OCI-LY3 (cell line): ENCODE measurements around the gene B4GALT1.
A peak's percentile ranks its signal among the peaks of the same experiment; 100 is the strongest.

Experiments
- CTCF ChIP-seq: fragments of 200-600, 300-600 bp; sonication (generic); IDR thresholded peaks from 2 replicates; pipeline ENCODE4 v1.5.1; 2014; ENCODE audit warnings: antibody characterized with exemption, low read length, low read depth
- EZH2phosphoT487 ChIP-seq: fragments of 200-600 bp; shearing (Covaris generic); IDR thresholded peaks from 2 replicates; pipeline ENCODE4 v1.6.1; 2018; ENCODE audit warnings: antibody characterized with exemption, mixed run types, low read depth

- TF ChIP-seq CTCF (peak; percentile 95), EZH2phosphoT487 (no peak)
Measured at GRCh38 chr9:33081128-33081851, 85.8 kb downstream of the B4GALT1 start.
